Panc1 (cell line): ENCODE data around the gene TMEM154.

ENCODE experiments used
- TF ChIP-seq, protein P1 (sequence below): fragments of 450-650 bp; IDR thresholded peaks from 2 replicates; pipeline ENCODE4 v1.5.1; 2017; ENCODE audit warnings: mild to moderate bottlenecking
- TF ChIP-seq, protein P2 (sequence below), 2 experiments: IDR thresholded peaks; 2 replicates each; pipeline ENCODE4 v1.6.1; 2011 to 2012; ENCODE audit warnings: low read depth in 2 of 2, control low read depth in 1 of 2, low read length in 1 of 2, mild to moderate bottlenecking in 1 of 2, moderate library complexity in 1 of 2; ENCODE audit not compliant: insufficient read depth in 1 of 2

DNA sequence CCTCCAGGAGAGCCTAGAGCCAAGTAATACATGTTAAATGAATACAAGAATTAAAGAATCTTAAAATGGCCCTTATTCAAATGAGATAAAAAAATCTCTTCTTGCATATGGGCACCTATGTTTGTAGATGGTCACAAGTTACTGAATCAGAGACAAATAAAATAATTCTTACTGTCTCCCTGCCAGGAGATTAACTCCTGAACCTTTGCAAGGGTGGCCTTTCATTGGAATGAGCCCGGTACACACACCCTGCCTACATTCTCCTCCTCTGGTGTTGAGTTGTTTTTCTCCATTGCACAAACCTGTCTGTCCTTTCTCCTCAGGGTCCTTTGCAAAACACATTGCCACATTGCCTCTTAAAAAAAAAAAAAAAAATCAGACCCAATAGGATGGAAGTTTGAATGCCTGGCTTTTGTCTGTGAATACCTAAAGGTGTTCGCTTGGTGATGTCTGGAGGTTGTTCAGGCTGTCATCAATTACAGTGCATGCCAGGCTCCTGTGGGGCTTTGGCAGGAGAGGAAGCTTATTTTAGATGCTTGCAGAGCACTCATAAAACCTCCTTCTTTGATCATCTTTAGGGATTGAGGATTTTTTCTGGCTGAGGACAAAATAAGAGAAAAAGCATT, 8.3 kb upstream of the TMEM154 start:
- TF ChIP-seq, protein P1, sequence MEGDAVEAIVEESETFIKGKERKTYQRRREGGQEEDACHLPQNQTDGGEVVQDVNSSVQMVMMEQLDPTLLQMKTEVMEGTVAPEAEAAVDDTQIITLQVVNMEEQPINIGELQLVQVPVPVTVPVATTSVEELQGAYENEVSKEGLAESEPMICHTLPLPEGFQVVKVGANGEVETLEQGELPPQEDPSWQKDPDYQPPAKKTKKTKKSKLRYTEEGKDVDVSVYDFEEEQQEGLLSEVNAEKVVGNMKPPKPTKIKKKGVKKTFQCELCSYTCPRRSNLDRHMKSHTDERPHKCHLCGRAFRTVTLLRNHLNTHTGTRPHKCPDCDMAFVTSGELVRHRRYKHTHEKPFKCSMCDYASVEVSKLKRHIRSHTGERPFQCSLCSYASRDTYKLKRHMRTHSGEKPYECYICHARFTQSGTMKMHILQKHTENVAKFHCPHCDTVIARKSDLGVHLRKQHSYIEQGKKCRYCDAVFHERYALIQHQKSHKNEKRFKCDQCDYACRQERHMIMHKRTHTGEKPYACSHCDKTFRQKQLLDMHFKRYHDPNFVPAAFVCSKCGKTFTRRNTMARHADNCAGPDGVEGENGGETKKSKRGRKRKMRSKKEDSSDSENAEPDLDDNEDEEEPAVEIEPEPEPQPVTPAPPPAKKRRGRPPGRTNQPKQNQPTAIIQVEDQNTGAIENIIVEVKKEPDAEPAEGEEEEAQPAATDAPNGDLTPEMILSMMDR: no peak
- TF ChIP-seq, protein P2, sequence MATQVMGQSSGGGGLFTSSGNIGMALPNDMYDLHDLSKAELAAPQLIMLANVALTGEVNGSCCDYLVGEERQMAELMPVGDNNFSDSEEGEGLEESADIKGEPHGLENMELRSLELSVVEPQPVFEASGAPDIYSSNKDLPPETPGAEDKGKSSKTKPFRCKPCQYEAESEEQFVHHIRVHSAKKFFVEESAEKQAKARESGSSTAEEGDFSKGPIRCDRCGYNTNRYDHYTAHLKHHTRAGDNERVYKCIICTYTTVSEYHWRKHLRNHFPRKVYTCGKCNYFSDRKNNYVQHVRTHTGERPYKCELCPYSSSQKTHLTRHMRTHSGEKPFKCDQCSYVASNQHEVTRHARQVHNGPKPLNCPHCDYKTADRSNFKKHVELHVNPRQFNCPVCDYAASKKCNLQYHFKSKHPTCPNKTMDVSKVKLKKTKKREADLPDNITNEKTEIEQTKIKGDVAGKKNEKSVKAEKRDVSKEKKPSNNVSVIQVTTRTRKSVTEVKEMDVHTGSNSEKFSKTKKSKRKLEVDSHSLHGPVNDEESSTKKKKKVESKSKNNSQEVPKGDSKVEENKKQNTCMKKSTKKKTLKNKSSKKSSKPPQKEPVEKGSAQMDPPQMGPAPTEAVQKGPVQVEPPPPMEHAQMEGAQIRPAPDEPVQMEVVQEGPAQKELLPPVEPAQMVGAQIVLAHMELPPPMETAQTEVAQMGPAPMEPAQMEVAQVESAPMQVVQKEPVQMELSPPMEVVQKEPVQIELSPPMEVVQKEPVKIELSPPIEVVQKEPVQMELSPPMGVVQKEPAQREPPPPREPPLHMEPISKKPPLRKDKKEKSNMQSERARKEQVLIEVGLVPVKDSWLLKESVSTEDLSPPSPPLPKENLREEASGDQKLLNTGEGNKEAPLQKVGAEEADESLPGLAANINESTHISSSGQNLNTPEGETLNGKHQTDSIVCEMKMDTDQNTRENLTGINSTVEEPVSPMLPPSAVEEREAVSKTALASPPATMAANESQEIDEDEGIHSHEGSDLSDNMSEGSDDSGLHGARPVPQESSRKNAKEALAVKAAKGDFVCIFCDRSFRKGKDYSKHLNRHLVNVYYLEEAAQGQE (IDR thresholded peaks at IDR 0.05; ENCODE audit: insufficient read depth in 1 of 2, low read depth in 2 of 2, low read length in 1 of 2): no peak
